Progenitor cell of endocrine pancreas (in vitro differentiated cells): ENCODE measurements around the gene SLC31A2. TPM values are rescaled to one million over a fixed set of nuclear protein-coding genes. Genes with fewer than 3 reads are reported as not detected.

Experiments
- DNase-seq: peaks from one replicate; pipeline ENCODE4 v3.0.0; 2021; ENCODE audit warnings: low spot score; ENCODE audit not compliant: unreplicated experiment
- H3K27ac Mint-ChIP-seq: 2 replicates; pipeline ENCODE4 v1.8.0; 2021; ENCODE audit warnings: mild to moderate bottlenecking, moderate library complexity, mixed read lengths
- H3K27me3 Mint-ChIP-seq: 2 replicates; pipeline ENCODE4 v1.8.0; 2021; ENCODE audit warnings: mixed read lengths
- H3K36me3 Mint-ChIP-seq: 2 replicates; pipeline ENCODE4 v1.8.0; 2022; ENCODE audit warnings: mixed read lengths; ENCODE audit not compliant: insufficient read depth
- H3K4me1 Mint-ChIP-seq: 2 replicates; pipeline ENCODE4 v1.8.0; 2021; ENCODE audit warnings: low read depth, mixed read lengths
- H3K4me3 Mint-ChIP-seq: 2 replicates; pipeline ENCODE4 v1.8.0; 2021; ENCODE audit warnings: low read depth, mild to moderate bottlenecking, moderate library complexity, mixed read lengths
- H3K9me3 Mint-ChIP-seq: 2 replicates; pipeline ENCODE4 v1.8.0; 2021; ENCODE audit warnings: low read depth, mixed read lengths
- total RNA-seq: library from RNA; stranded (reverse); gene quantifications from 2 replicates; pipeline ENCODE4 v1.2.1, GENCODE V29; 2021
- TF ChIP-seq, protein P1 (sequence below): fragments of 200-600 bp; sonication (generic); IDR thresholded peaks from one replicate; pipeline ENCODE4 v1.5.0; 2021; ENCODE audit warnings: antibody characterized with exemption, mild to moderate bottlenecking; ENCODE audit not compliant: unreplicated experiment

Gene SLC31A2
- total RNA-seq, 1 donor from 2014 or later: 3.3 TPM

DNA sequence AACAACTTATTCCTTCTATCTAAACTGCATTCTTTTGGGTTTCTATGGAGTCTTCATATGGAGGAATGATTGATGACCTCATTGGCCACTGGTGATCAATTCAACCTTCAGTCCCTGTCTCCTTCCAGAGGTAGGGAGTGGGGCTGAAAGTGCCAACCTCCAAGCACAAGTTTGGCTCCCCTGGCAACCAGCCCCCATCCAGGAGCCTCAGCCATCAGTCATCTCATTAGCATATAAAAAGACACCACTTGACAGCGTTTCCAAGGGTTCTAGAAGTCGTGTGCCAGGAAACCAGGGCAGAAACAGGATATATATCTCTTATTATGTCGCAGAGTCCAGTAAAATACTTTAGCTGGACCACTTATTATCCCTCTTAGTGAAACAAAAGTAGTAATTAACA, 9.8 kb downstream of the SLC31A2 start:
- Mint-ChIP-seq H3K4me1 (no peaks in the 10 kb centered on the region), H3K9me3 (no peaks in the 10 kb centered on the region), H3K36me3 (peaks cover 11% of the 10 kb centered on the region), H3K27me3 (no peaks in the 10 kb centered on the region), H3K27ac (no peak overlapping the region), H3K4me3 (no peak overlapping the region)
- DNase-seq: no peak
- TF ChIP-seq, protein P1, sequence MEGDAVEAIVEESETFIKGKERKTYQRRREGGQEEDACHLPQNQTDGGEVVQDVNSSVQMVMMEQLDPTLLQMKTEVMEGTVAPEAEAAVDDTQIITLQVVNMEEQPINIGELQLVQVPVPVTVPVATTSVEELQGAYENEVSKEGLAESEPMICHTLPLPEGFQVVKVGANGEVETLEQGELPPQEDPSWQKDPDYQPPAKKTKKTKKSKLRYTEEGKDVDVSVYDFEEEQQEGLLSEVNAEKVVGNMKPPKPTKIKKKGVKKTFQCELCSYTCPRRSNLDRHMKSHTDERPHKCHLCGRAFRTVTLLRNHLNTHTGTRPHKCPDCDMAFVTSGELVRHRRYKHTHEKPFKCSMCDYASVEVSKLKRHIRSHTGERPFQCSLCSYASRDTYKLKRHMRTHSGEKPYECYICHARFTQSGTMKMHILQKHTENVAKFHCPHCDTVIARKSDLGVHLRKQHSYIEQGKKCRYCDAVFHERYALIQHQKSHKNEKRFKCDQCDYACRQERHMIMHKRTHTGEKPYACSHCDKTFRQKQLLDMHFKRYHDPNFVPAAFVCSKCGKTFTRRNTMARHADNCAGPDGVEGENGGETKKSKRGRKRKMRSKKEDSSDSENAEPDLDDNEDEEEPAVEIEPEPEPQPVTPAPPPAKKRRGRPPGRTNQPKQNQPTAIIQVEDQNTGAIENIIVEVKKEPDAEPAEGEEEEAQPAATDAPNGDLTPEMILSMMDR: no peak

DNA sequence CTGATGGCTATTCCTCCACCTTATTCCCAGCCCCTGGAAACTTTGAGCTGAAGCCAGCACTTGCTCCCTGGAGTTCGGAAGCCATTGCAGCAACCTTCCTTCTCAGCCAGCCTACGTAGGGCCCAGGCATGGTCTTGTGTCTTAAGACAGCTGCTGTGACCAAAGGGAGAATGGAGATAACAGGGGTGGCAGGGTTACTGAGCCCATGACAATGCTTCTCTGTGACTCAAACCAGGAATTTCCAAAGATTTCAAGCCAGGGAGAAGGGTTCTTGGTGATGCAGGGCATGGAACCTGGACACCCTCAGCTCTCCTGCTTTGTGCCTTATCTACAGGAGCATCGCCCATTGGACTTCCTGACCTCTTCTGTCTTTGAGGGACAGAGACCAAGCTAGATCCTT, 12.2 kb downstream of the SLC31A2 start:
- TF ChIP-seq, protein P1: no peak
- H3K4me1 Mint-ChIP-seq: no peaks in the 10 kb centered on the region
- no peak overlapping the region for H3K27ac Mint-ChIP-seq
- no peak for DNase-seq
- no peaks in the 10 kb centered on the region for H3K9me3 Mint-ChIP-seq
- H3K4me3 Mint-ChIP-seq: no peak overlapping the region
- peaks cover 12% of the 10 kb centered on the region for H3K36me3 Mint-ChIP-seq
- H3K27me3 Mint-ChIP-seq: no peaks in the 10 kb centered on the region

DNA sequence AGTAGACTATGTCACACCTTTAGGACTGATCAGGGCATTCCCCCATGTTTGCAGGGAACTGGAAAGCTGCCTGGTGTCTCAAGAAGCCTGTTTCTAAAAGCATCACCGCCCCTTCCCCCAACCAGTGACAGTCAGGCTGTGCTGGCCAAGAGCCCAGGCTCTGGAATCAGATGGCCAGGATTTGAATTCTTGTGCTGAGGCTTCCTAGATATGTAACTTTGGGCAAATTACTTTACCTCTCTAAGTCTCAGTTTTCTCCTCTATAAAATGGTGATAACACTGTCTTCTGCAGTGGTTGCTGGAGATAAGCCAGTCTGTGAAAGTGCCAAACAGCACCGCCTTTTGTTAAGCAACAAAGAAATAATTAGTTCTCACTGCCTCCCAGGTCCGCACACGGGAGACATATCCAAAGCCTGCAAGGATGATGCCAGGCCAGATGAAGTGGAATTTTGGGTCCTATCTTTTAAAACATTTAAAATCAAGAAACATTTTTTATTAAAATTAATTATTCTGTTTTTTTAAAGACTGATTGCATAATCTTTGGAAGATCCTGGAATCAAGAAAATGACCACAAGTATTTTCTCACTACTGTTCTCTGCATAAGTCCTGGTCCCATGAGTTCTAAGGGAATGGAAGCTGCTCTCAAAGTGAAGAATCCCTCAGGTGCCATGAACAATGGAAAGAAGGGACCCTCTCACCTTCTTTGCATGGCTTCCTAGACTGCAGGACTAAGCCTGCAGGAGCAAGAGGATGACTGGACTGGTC, 13.9 kb downstream of the SLC31A2 start:
- H3K9me3 Mint-ChIP-seq: no peaks in the 10 kb centered on the region
- peaks cover 13% of the 10 kb centered on the region for H3K36me3 Mint-ChIP-seq
- no peak overlapping the region for H3K4me3 Mint-ChIP-seq

DNA sequence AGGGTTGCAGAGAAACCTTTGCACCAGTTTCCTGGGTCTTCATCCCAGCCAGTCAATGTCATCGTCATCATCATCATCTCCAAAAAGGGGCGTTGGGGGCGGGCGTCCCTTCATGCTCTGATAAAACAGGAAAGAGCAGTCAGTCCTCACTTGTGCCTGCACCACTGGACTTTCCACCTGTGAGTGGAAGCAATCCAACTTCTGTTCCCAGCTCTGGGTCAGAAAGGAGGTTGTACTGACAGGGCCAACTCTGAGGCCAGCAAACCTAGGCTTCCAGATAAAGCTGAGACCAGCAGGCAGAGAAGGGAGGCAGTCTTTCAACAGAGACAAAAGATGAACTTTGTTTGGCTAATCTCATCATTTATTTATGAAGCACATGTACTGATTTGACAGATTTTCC, 15.2 kb downstream of the SLC31A2 start:
- TF ChIP-seq, protein P1: no peak
- no peaks in the 10 kb centered on the region for H3K4me1 Mint-ChIP-seq
- no peaks in the 10 kb centered on the region for H3K27me3 Mint-ChIP-seq
- H3K27ac Mint-ChIP-seq: no peak overlapping the region
- H3K9me3 Mint-ChIP-seq: no peaks in the 10 kb centered on the region
- H3K36me3 Mint-ChIP-seq: peaks cover 16% of the 10 kb centered on the region
- DNase-seq: no peak
- H3K4me3 Mint-ChIP-seq: no peak overlapping the region

More for the DNA sequence above, 13.9 kb downstream of the SLC31A2 start:
- H3K4me1 Mint-ChIP-seq: no peaks in the 10 kb centered on the region
- no peaks in the 10 kb centered on the region for H3K27me3 Mint-ChIP-seq
- H3K27ac Mint-ChIP-seq: no peak overlapping the region
- DNase-seq: no peak
- TF ChIP-seq, protein P1: no peak

DNA sequence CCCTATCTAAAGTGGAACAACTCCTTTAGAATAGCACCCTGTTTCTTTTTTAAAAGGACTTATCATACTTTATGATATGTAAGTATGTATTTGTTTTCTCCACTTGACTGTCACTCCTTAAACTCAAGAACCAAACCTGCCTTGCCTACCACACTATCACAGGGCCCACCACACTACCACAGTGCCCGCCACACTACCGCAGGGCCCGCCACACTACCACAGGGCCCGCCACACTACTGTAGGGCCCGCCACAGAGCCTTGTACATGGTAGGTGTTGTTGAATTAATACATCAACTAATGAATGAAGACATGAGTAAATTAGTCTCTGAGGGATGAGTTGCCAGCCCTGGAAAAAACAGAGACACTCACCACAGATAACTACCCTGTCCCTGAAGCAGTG, 18.0 kb downstream of the SLC31A2 start:
- Mint-ChIP-seq H3K36me3 (peaks cover 33% of the 10 kb centered on the region), H3K4me1 (no peaks in the 10 kb centered on the region), H3K4me3 (no peak overlapping the region), H3K27ac (no peak overlapping the region), H3K27me3 (no peaks in the 10 kb centered on the region), H3K9me3 (peaks cover 7% of the 10 kb centered on the region)
- TF ChIP-seq, protein P1: no peak
- DNase-seq: no peak
